Stomach (tissue), 9 donors: ENCODE measurements around the gene GATA3. TPM values are rescaled to one million over a fixed set of nuclear protein-coding genes. Genes with fewer than 3 reads are reported as not detected.

Experiments used
- DNase-seq, 2 donors: peaks; one replicate each; pipeline versions ENCODE4 v3.0.0 to v3.0.0-alpha.2; 2013 to 2019
- H3K27ac ChIP-seq, 5 donors: fragments of 200-600 bp in 4 of 5; sonication (generic) in 4 of 5; one replicate each; pipeline ENCODE4 v1.5.1; 2013 to 2019; ENCODE audit warnings: mild to moderate bottlenecking in 1 of 5, moderate library complexity in 1 of 5
- H3K27me3 ChIP-seq, 3 donors: fragments of 200-600 bp; sonication (generic); one replicate each; pipeline ENCODE4 v1.5.1; 2017 to 2019; ENCODE audit warnings: mixed run types in 1 of 3
- H3K36me3 ChIP-seq, 4 donors: fragments of 200-600 bp; sonication (generic); 1 replicate in 3 of 4; 2 replicates in 1 of 4; pipeline ENCODE4 v1.5.1; 2016 to 2019
- H3K4me1 ChIP-seq, 4 donors: fragments of 200-600 bp; sonication (generic); one replicate each; pipeline ENCODE4 v1.5.1; 2016 to 2019
- H3K4me3 ChIP-seq, 4 donors: fragments of 200-600 bp; sonication (generic) in 3 of 4; one replicate each; pipeline ENCODE4 v1.5.1; 2016 to 2019; ENCODE audit warnings: mild to moderate bottlenecking in 1 of 4
- H3K9me3 ChIP-seq, 4 donors: fragments of 200-600 bp; sonication (generic); one replicate each; pipeline ENCODE4 v1.5.1; 2016 to 2019
- CTCF ChIP-seq, 7 experiments: fragments of 450-650 bp in 4 of 7; fragments of 200-600 bp in 3 of 7; sonication (generic) in 3 of 7; IDR thresholded peaks; one replicate each; pipeline ENCODE4 v1.5.1; 2016 to 2019; ENCODE audit warnings: antibody characterized with exemption in 7 of 7, control low read depth in 2 of 7, mild to moderate bottlenecking in 1 of 7
- EP300 ChIP-seq: sonication (generic); formaldehyde crosslinking; IDR thresholded peaks from one replicate; pipeline ENCODE4 v1.6.1; 2017; ENCODE audit warnings: antibody characterized with exemption
- POLR2A ChIP-seq, 4 donors: fragments of 450-650 bp; IDR thresholded peaks; one replicate each; pipeline ENCODE4 v1.6.1; 2016; ENCODE audit warnings: antibody characterized with exemption in 4 of 4, control low read depth in 2 of 4, mild to moderate bottlenecking in 1 of 4, moderate library complexity in 1 of 4
- POLR2AphosphoS5 ChIP-seq, 3 donors: sonication (generic); formaldehyde crosslinking; IDR thresholded peaks; one replicate each; pipeline ENCODE4 v1.6.1; 2016; ENCODE audit warnings: antibody characterized with exemption in 3 of 3
- WGBS, 5 donors: extraction: QIAGEN DNeasy Blood & Tissue Kit in 3 of 5; methylation state at CpG; one replicate each; pipeline versions ENCODE4 v1.1.5 to v1.1.7; 2013 to 2018; 5-methylcytosine and 5-hydroxymethylcytosine counted together
- intact Hi-C: fragments of 100-400 bp; cut with DNase I; formaldehyde crosslinking; loops from one replicate; pipeline ENCODE4 v1.15.1; 2023; ENCODE audit warnings: low total_unique reads
- polyA plus RNA-seq, 3 donors: library from polyadenylated mRNA; stranded (reverse); fragments of 200-250 nt; gene quantifications; one replicate each; pipeline ENCODE4 v1.2.3, GENCODE V29; 2013
- total RNA-seq, 5 donors: library from RNA; depleted of rRNA; stranded (reverse); fragments of >200 nt; gene quantifications; one replicate each; pipeline versions ENCODE4 v1.1.0 to v1.2.3, GENCODE V29; 2014 to 2016
- donor health status: healthy with polysubstance abuse.
- donor health status: Bipolar disorder and iron deficiency.
- donor health status: healthy.

GATA3 gene
- total and polyA plus RNA-seq, 8 donors = 0.12 to 1.2 (median 0.18) TPM; not detected in 2

DNA sequence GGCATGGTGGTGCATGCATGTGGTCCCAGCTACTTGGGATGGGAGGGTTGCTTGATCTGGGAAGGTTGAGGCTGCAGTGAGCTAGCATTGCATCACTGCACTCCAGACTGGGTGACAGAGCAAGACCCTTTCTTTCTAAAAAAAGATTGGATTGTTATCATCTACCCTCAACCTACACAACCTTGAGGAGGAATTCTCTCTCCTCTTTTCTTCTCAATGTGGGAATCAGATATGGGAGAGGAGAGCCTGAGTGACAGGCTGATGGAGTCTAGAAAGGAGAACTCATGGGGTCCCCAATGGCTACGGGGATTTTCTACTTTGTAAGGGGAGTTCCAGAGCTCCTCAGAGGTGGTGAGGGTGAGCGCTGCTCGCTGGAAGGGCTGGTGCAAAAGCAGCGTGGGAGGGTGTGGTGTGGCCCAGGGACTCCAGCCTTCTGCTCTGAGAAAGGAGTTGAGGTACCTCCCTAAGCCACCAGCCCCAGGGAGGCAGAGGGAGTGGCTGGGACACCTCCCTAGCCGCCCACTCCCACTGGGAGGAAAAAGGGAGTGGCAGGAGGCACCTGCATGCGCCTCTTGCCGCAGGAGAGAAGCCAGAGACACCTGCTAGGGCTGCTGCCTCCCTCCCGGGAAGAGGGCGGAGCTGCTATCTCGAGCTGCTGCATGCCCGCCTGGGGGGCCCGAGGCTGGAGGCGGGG is 48.4 kb downstream of the GATA3 start:
- 13 to 42% (median 27%) methylated on average over 12 to 13 of the region's 13 CpGs for WGBS, 5 donors
- peaks cover 0 to 34% (median 0%) of the 10 kb centered on the region in 3 donors for H3K27me3 ChIP-seq
- intact Hi-C loops = no loop called here
- no peak overlapping the region for H3K27ac ChIP-seq
- no peaks in the 10 kb centered on the region for H3K36me3 ChIP-seq
- no peaks in the 10 kb centered on the region for H3K9me3 ChIP-seq
- no peaks in the 10 kb centered on the region for H3K4me1 ChIP-seq
- TF ChIP-seq POLR2A (IDR thresholded peaks at IDR 0.05) (no peak), CTCF (IDR thresholded peaks at IDR 0.05) (no peak), EP300 (no peak), POLR2AphosphoS5 (IDR thresholded peaks at IDR 0.05) (no peak)
- H3K4me3 ChIP-seq = no peak overlapping the region
- DNase-seq = no peak

- Histone ChIP-seq H3K4me3 (no peak overlapping the region), H3K9me3 (no peaks in the 10 kb centered on the region), H3K27me3 (peaks cover 0 to 34% (median 0%) of the 10 kb centered on the region in 3 donors), H3K36me3 (no peaks in the 10 kb centered on the region), H3K4me1 (no peaks in the 10 kb centered on the region), H3K27ac (no peak overlapping the region)
- 29 to 50% (median 39%) methylated on average over 8 of the region's 8 CpGs for WGBS, 5 donors
- intact Hi-C loops = no loop called here
- TF ChIP-seq POLR2AphosphoS5 (IDR thresholded peaks at IDR 0.05) (no peak), CTCF (IDR thresholded peaks at IDR 0.05) (no peak), EP300 (no peak), POLR2A (IDR thresholded peaks at IDR 0.05) (no peak)
- no peak for DNase-seq
These were observed 49.1 kb downstream of the GATA3 start for GRCh38 chr10:8103543-8103942.

DNA sequence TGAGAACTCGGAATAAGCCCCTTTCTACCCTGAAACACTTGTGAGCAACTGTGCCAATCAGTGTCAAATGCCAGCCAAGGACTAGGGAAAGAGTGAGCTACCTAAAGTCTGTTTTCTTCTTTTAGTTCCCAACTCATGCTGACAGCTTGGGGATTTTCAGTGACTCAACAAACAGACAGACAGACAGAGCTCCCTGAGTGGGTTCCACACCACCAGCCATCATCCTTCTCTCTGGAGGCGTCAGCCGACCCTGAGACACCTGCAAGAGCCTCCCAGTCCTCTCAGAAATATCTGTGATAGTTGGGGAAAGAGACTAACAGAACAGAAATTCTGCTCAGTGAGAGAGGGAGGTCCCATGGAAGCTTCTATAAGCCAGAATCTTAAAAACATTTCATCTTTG is 49.5 kb downstream of the GATA3 start:
- TF ChIP-seq POLR2AphosphoS5 (IDR thresholded peaks at IDR 0.05) (no peak), EP300 (no peak), POLR2A (IDR thresholded peaks at IDR 0.05) (no peak), CTCF (IDR thresholded peaks at IDR 0.05) (no peak)
- H3K36me3 ChIP-seq = no peaks in the 10 kb centered on the region
- H3K4me1 ChIP-seq = no peaks in the 10 kb centered on the region
- no peaks in the 10 kb centered on the region for H3K9me3 ChIP-seq
- intact Hi-C loops = no loop called here
- peaks cover 0 to 34% (median 0%) of the 10 kb centered on the region in 3 donors for H3K27me3 ChIP-seq
- no peak overlapping the region for H3K27ac ChIP-seq
- WGBS, 5 donors = 38 to 63% (median 55%) methylated on average over 3 of the region's 3 CpGs
- DNase-seq = no peak
- no peak overlapping the region for H3K4me3 ChIP-seq

DNA sequence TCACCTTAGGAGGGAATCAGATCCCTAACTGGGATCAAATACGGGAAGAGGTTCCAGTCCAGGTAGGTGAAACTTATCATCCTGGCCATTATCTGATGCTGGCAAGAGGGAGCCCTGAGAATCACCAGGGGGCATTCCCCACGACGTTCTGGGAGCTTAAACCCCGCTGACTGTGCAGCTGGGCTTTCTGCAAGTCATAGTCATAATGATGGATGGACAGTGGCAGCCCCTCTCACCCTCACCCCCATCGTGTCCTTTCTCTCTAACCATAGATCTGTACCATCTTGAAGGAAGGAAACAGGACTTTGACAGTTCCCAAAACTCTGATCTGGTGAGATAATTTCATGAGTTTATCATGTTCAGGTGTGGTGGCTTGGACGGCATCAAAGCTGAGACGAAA is 50.2 kb downstream of the GATA3 start:
- Histone ChIP-seq H3K27ac (no peak overlapping the region), H3K27me3 (peaks cover 0 to 34% (median 0%) of the 10 kb centered on the region in 3 donors), H3K4me1 (no peaks in the 10 kb centered on the region), H3K9me3 (no peaks in the 10 kb centered on the region), H3K4me3 (no peak overlapping the region), H3K36me3 (no peaks in the 10 kb centered on the region)
- TF ChIP-seq POLR2A (IDR thresholded peaks at IDR 0.05) = no peak
- no peak for TF ChIP-seq EP300
- no peak for TF ChIP-seq CTCF (IDR thresholded peaks at IDR 0.05)
- no peak for TF ChIP-seq POLR2AphosphoS5 (IDR thresholded peaks at IDR 0.05)
- intact Hi-C loops = no loop called here
- 41 to 55% (median 45%) methylated on average over 6 to 7 of the region's 7 CpGs for WGBS, 5 donors
- no peak for DNase-seq
